HCT116 (cell line): ENCODE data around the gene GPD2. TPM values are rescaled to one million over a fixed set of nuclear protein-coding genes. Genes with fewer than 3 reads are reported as not detected.

Experiments used
- ATAC-seq: fragments of 200-7000 bp; cut with Tn5 transposase; 2 replicates; pipeline ENCODE4 v1.9.1; 2020; ENCODE audit warnings: mild to moderate bottlenecking, moderate library complexity
- BruUV-seq: library from RNA; stranded (reverse); fragments of 400-500 nt; replicated peaks from 2 replicates; lab custom pipeline; 2021; lab: Mats Ljungman, UMichigan
- CTCF ChIA-PET: fragments of 300-600 bp; sonication (Branson Sonifier 250); formaldehyde crosslinking; loops from one replicate; lab custom pipeline; 2021; ENCODE audit warnings: antibody characterized with exemption; lab: Charles Lee
- POLR2A ChIA-PET: fragments of 300-600, 350-600 bp; sonication (Branson Sonifier 250); formaldehyde crosslinking; loops from one replicate; lab custom pipeline; 2021; ENCODE audit warnings: antibody characterized with exemption; lab: Charles Lee
- RAD21 ChIA-PET, 2 experiments: fragments of 300-600 bp; sonication (Branson Sonifier 250); formaldehyde crosslinking; loops; one replicate each; lab custom pipeline; 2023; ENCODE audit warnings: low total read pairs in 2 of 2; ENCODE audit not compliant: uncharacterized antibody in 2 of 2, unreplicated experiment in 2 of 2, low non-redundant PET in 1 of 2; lab: Charles Lee
- DNase-seq: peaks from one replicate; pipeline ENCODE4 v3.0.0-alpha.2; 2010; ENCODE audit warnings: low read depth, low spot score
- H2AFZ ChIP-seq: fragments of 200-600 bp; shearing (Covaris generic), sonication (generic); 2 replicates; pipeline ENCODE4 v1.6.1; 2017; ENCODE audit warnings: low read depth, mixed run types, mixed read lengths, antibody characterized with exemption, low read length; ENCODE audit not compliant: poor library complexity, severe bottlenecking
- H3K27ac ChIP-seq: 2 replicates; pipeline ENCODE4 v1.5.1; 2012; ENCODE audit warnings: low read depth, low read length
- H3K27me3 ChIP-seq: fragments of 200-600 bp; sonication (generic); 2 replicates; pipeline ENCODE4 v1.6.1; 2016; ENCODE audit warnings: mixed run types, low read length, mixed read lengths; ENCODE audit not compliant: insufficient read depth
- H3K36me3 ChIP-seq, 2 experiments: fragments of 200-500 bp in 1 of 2; fragments of 200-600 bp in 1 of 2; sonication (Bioruptor generic) in 1 of 2; sonication (generic) in 1 of 2; 2 replicates each; pipeline versions ENCODE4 v1.5.1 to v1.6.1; 2014 to 2016; ENCODE audit warnings: low read length in 2 of 2, inconsistent platforms in 1 of 2, mixed read lengths in 1 of 2, mixed run types in 1 of 2; ENCODE audit not compliant: insufficient read depth in 2 of 2, control insufficient read depth in 1 of 2
- H3K4me1 ChIP-seq, 2 experiments: fragments of 200-600 bp in 1 of 2; sonication (generic) in 1 of 2; 2 replicates each; pipeline versions ENCODE4 v1.5.1 to v1.6.1; 2012 to 2017; ENCODE audit warnings: low read length in 2 of 2, inconsistent platforms in 1 of 2, mild to moderate bottlenecking in 1 of 2, mixed read lengths in 1 of 2, mixed run types in 1 of 2, moderate library complexity in 1 of 2; ENCODE audit not compliant: insufficient read depth in 2 of 2, control insufficient read depth in 1 of 2
- H3K4me2 ChIP-seq: fragments of 200-600 bp; sonication (generic); 2 replicates; pipeline ENCODE4 v1.6.1; 2017; ENCODE audit warnings: mixed run types, low read length, mixed read lengths
- H3K4me3 ChIP-seq, 2 experiments: fragments of 200-600 bp in 1 of 2; sonication (generic) in 1 of 2; replicated peaks in 1 of 2; 2 replicates each; pipeline ENCODE4 v1.5.1; 2011 to 2016; ENCODE audit warnings: low read length in 2 of 2, control low read depth in 1 of 2, low read depth in 1 of 2, mild to moderate bottlenecking in 1 of 2, mixed read lengths in 1 of 2, mixed run types in 1 of 2
- H3K79me2 ChIP-seq: fragments of 200-600 bp; sonication (generic); 2 replicates; pipeline ENCODE4 v1.6.1; 2017; ENCODE audit warnings: mild to moderate bottlenecking, mixed run types, low read length, moderate library complexity, mixed read lengths; ENCODE audit not compliant: insufficient read depth
- H3K9ac ChIP-seq: fragments of 200-600 bp; sonication (generic); 2 replicates; pipeline ENCODE4 v1.6.1; 2016; ENCODE audit warnings: low read length, mixed read lengths
- H3K9me2 ChIP-seq: fragments of 200-600 bp; sonication (generic), shearing (Covaris generic); 2 replicates; pipeline ENCODE4 v1.6.1; 2017; ENCODE audit warnings: mixed run types, mild to moderate bottlenecking, moderate library complexity; ENCODE audit not compliant: insufficient read depth
- H3K9me3 ChIP-seq, 2 experiments: fragments of 200-500 bp in 1 of 2; fragments of 200-600 bp in 1 of 2; sonication (Bioruptor generic) in 1 of 2; sonication (generic) in 1 of 2; 2 replicates each; pipeline ENCODE4 v1.6.1; 2014 to 2017; ENCODE audit warnings: low read length in 2 of 2, mixed read lengths in 2 of 2, inconsistent platforms in 1 of 2, low read depth in 1 of 2, mild to moderate bottlenecking in 1 of 2, mixed run types in 1 of 2, moderate library complexity in 1 of 2; ENCODE audit not compliant: control insufficient read depth in 1 of 2, insufficient read depth in 1 of 2
- H4K20me1 ChIP-seq: fragments of 200-600 bp; sonication (generic), shearing (Covaris generic); 2 replicates; pipeline ENCODE4 v1.6.1; 2017; ENCODE audit warnings: mixed run types, mild to moderate bottlenecking, moderate library complexity; ENCODE audit not compliant: insufficient read depth
- ATF3 ChIP-seq: IDR thresholded peaks from 2 replicates; pipeline ENCODE4 v1.6.1; 2012
- CBX3 ChIP-seq: IDR thresholded peaks from 2 replicates; pipeline ENCODE4 v1.6.1; 2012; ENCODE audit warnings: low read depth
- CEBPB ChIP-seq: IDR thresholded peaks from 2 replicates; pipeline ENCODE4 v1.6.1; 2012; ENCODE audit warnings: low read depth
- CTCF ChIP-seq, 3 experiments: fragments of 200-600 bp in 1 of 3; sonication (generic) in 1 of 3; IDR thresholded peaks in 2 of 3; conservative IDR thresholded peaks in 1 of 3; 2 replicates each; pipeline ENCODE4 v1.5.1; 2012 to 2017; ENCODE audit warnings: low read depth in 2 of 3, low read length in 2 of 3, antibody characterized with exemption in 1 of 3, borderline replicate concordance in 1 of 3, control low read depth in 1 of 3, mild to moderate bottlenecking in 1 of 3, mixed read lengths in 1 of 3, mixed run types in 1 of 3, moderate library complexity in 1 of 3; ENCODE audit not compliant: insufficient read depth in 1 of 3
- EGR1 ChIP-seq: IDR thresholded peaks from 2 replicates; pipeline ENCODE4 v1.6.1; 2012; ENCODE audit warnings: low read depth
- EZH2 ChIP-seq: fragments of 200-600 bp; sonication (generic); IDR thresholded peaks from 2 replicates; pipeline ENCODE4 v1.6.1; 2017; ENCODE audit warnings: antibody characterized with exemption, mixed run types
- EZH2phosphoT487 ChIP-seq: fragments of 200-600 bp; IDR thresholded peaks from 2 replicates; pipeline ENCODE4 v1.6.1; 2018; ENCODE audit warnings: antibody characterized with exemption, borderline replicate concordance
- POLR2A ChIP-seq: IDR thresholded peaks from 2 replicates; pipeline ENCODE4 v1.7.0; 2011; ENCODE audit warnings: borderline replicate concordance; ENCODE audit not compliant: insufficient read depth, insufficient read length; ENCODE audit errors: extremely low read depth
- POLR2AphosphoS5 ChIP-seq: IDR thresholded peaks from 2 replicates; pipeline ENCODE4 v1.6.1; 2011; ENCODE audit warnings: mild to moderate bottlenecking, low read depth, low read length, moderate library complexity
- RAD21 ChIP-seq: IDR thresholded peaks from 2 replicates; pipeline ENCODE4 v1.6.1; 2012; ENCODE audit warnings: low read depth, mild to moderate bottlenecking
- REST ChIP-seq: IDR thresholded peaks from 2 replicates; pipeline ENCODE4 v1.6.1; 2012; ENCODE audit warnings: low read depth
- SIN3A ChIP-seq: IDR thresholded peaks from 2 replicates; pipeline ENCODE4 v1.6.1; 2012; ENCODE audit warnings: low read depth
- SRF ChIP-seq: IDR thresholded peaks from 2 replicates; pipeline ENCODE4 v1.6.1; 2012; ENCODE audit warnings: low read depth
- TCF7L2 ChIP-seq: IDR thresholded peaks from 2 replicates; pipeline ENCODE4 v1.7.0; 2011; ENCODE audit warnings: borderline replicate concordance, inconsistent platforms; ENCODE audit not compliant: insufficient read depth, insufficient read length; ENCODE audit errors: extremely low read depth
- YY1 ChIP-seq: IDR thresholded peaks from 2 replicates; pipeline ENCODE4 v1.6.1; 2011; ENCODE audit warnings: low read length, low read depth, moderate library complexity, mild to moderate bottlenecking; ENCODE audit not compliant: insufficient replicate concordance; ENCODE audit errors: extremely low read depth
- ZBTB33 ChIP-seq: IDR thresholded peaks from 2 replicates; pipeline ENCODE4 v1.6.1; 2011; ENCODE audit warnings: mild to moderate bottlenecking, low read length, moderate library complexity; ENCODE audit not compliant: insufficient replicate concordance; ENCODE audit errors: extremely low read depth
- ZFX ChIP-seq: fragments of 450-650 bp; IDR thresholded peaks from 2 replicates; pipeline ENCODE4 v1.6.1; 2017
- ZNF274 ChIP-seq: fragments of 200-500 bp; sonication (Bioruptor generic); IDR thresholded peaks from 2 replicates; pipeline ENCODE4 v1.6.1; 2014; ENCODE audit warnings: mild to moderate bottlenecking, low read depth, low read length, inconsistent platforms
- intact Hi-C: fragments of 100-400 bp; cut with micrococcal nuclease; formaldehyde crosslinking; loops from 2 replicates; pipeline ENCODE4 v1.10.0; 2022
- total RNA-seq: library from RNA; stranded (reverse); gene quantifications from one replicate; pipeline ENCODE4 v1.2.1, GENCODE V29; 2021; ENCODE audit not compliant: unreplicated experiment

GPD2 gene
- total RNA-seq, 1 experiment from 2014 or later, result 80.7 TPM

- H3K36me3 ChIP-seq, result no peaks in the 10 kb centered on the region
- H3K27ac ChIP-seq, result no peak overlapping the region
- no peaks in the 10 kb centered on the region for H3K9me3 ChIP-seq
- no TSS peak for BruUV-seq
- ChIA-PET POLR2A (no interaction called here), RAD21 (no interaction called here), CTCF (no interaction called here)
- intact Hi-C loops, result no loop called here
- no peaks in the 10 kb centered on the region for H3K9me2 ChIP-seq
- no peak overlapping the region for H3K9ac ChIP-seq
- TF ChIP-seq EZH2 (no peak), REST (no peak), POLR2AphosphoS5 (no peak), SRF (no peak), CEBPB (no peak), CBX3 (no peak), RAD21 (no peak), POLR2A (no peak), ZNF274 (no peak), ZBTB33 (no peak), EGR1 (no peak), ZFX (no peak), TCF7L2 (no peak), CTCF (IDR thresholded peaks at IDR 0.05 in 2 of 3, conservative IDR thresholded peaks at IDR 0.05 in 1 of 3; ENCODE audit: borderline replicate concordance in 1 of 3, insufficient read depth in 1 of 3, low read depth in 2 of 3, low read length in 2 of 3) (no peak), SIN3A (no peak), EZH2phosphoT487 (no peak), YY1 (no peak), ATF3 (no peak)
- H3K79me2 ChIP-seq, result no peaks in the 10 kb centered on the region
- no peak overlapping the region for H3K4me2 ChIP-seq
- H4K20me1 ChIP-seq, result no peaks in the 10 kb centered on the region
- no peak overlapping the region for H3K4me3 ChIP-seq
- H2AFZ ChIP-seq, result no peak overlapping the region
- H3K27me3 ChIP-seq, result no peaks in the 10 kb centered on the region
- ATAC-seq (no peak), DNase-seq (no peak)
- H3K4me1 ChIP-seq, result no peaks in the 10 kb centered on the region
Measured at GRCh38 chr2:156622491-156622890, 186.3 kb downstream of the GPD2 start.
